GM18517 (cell line): ENCODE data around the gene IKZF2.

Experiments used
- ATAC-seq: cut with Tn5 transposase; IDR thresholded peaks from one replicate; pipeline ENCODE4 v1.9.1; 2021; ENCODE audit warnings: mild to moderate bottlenecking, moderate library complexity; ENCODE audit not compliant: unreplicated experiment

IKZF2 gene

GRCh38 chr2:212962691-212963090, 188.7 kb downstream of the IKZF2 start:
- ATAC-seq: no peak

GRCh38 chr2:212961255-212961654, 190.2 kb downstream of the IKZF2 start:
- ATAC-seq: no peak

GRCh38 chr2:212960336-212960735, 191.1 kb downstream of the IKZF2 start:
- no peak for ATAC-seq

- no peak for ATAC-seq
Observed at GRCh38 chr2:212959471-212960117, 191.8 kb downstream of the IKZF2 start.

GRCh38 chr2:212958757-212959295, 192.6 kb downstream of the IKZF2 start:
- no peak for ATAC-seq

GRCh38 chr2:212958133-212958532, 193.3 kb downstream of the IKZF2 start:
- ATAC-seq: no peak

GRCh38 chr2:212957624-212958023, 193.8 kb downstream of the IKZF2 start:
- no peak for ATAC-seq

GRCh38 chr2:212956665-212957607, 194.5 kb downstream of the IKZF2 start:
- no peak for ATAC-seq

GRCh38 chr2:212953170-212953920, 198.1 kb downstream of the IKZF2 start:
- peak; percentile 92 for ATAC-seq

- no peak for ATAC-seq
Observed at GRCh38 chr2:212949786-212950185, 201.6 kb downstream of the IKZF2 start.
